SJCRH30 (cell line): Measurements from ENCODE around the gene TBL1X. TPM values are rescaled to one million over a fixed set of nuclear protein-coding genes. Genes with fewer than 3 reads are reported as not detected.

Experiments used
- DNase-seq, 2 experiments: peaks; one replicate each; pipeline ENCODE4 v3.0.0-alpha.2; 2015 to 2020
- H3K27ac ChIP-seq: fragments of 250-450 bp; sonication (Bioruptor Pico); 2 replicates; pipeline ENCODE4 v1.5.1; 2020; ENCODE audit warnings: mild to moderate bottlenecking, moderate library complexity
- H3K27me3 ChIP-seq: fragments of 250-450 bp; sonication (Bioruptor Pico); 2 replicates; pipeline ENCODE4 v1.5.1; 2020; ENCODE audit warnings: mild to moderate bottlenecking, moderate library complexity
- H3K36me3 ChIP-seq: fragments of 250-450 bp; sonication (Bioruptor Pico); 2 replicates; pipeline ENCODE4 v1.5.1; 2020; ENCODE audit warnings: mild to moderate bottlenecking, moderate library complexity
- H3K4me1 ChIP-seq: fragments of 250-450 bp; sonication (Bioruptor Pico); 2 replicates; pipeline ENCODE4 v1.5.1; 2020; ENCODE audit warnings: mild to moderate bottlenecking, moderate library complexity
- H3K4me3 ChIP-seq: fragments of 250-450 bp; sonication (Bioruptor Pico); 2 replicates; pipeline ENCODE4 v1.5.1; 2020; ENCODE audit warnings: mild to moderate bottlenecking, moderate library complexity
- H3K9me3 ChIP-seq: fragments of 250-450 bp; sonication (Bioruptor Pico); replicated peaks from 2 replicates; pipeline ENCODE4 v1.5.1; 2020; ENCODE audit warnings: mild to moderate bottlenecking, moderate library complexity
- total RNA-seq: library from RNA; depleted of rRNA; stranded (reverse); fragments of >200 nt; shearing (Covaris generic); gene quantifications from 2 replicates; pipeline ENCODE4 v1.2.3, GENCODE V29; 2014

The TBL1X gene
- total RNA-seq, 1 experiment from 2014 or later = 26.3 TPM

DNA sequence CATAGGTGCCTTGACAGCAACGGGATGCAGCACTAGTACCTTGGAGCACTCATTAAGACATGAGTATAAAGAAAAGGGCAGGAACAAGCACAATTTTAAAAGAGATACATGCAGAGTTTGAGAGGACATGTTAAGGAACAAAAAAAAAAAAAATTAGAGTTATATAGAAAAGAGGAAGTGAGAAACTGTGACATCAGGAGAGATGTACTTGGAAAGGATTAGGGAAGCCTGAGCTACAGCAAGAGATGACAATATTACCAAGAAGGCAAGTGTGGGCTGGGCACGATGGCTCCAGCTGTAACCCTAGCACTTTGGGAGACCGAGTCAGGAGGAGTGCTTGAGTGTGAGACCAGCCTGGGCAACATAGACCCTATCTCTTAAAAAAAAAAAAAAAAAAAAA lies 263.4 kb downstream of the TBL1X start:
- Histone ChIP-seq H3K27ac (no peak overlapping the region), H3K9me3 (no peaks in the 10 kb centered on the region), H3K4me1 (no peaks in the 10 kb centered on the region), H3K27me3 (no peaks in the 10 kb centered on the region), H3K36me3 (no peaks in the 10 kb centered on the region), H3K4me3 (no peak overlapping the region)
- no peak for DNase-seq

DNA sequence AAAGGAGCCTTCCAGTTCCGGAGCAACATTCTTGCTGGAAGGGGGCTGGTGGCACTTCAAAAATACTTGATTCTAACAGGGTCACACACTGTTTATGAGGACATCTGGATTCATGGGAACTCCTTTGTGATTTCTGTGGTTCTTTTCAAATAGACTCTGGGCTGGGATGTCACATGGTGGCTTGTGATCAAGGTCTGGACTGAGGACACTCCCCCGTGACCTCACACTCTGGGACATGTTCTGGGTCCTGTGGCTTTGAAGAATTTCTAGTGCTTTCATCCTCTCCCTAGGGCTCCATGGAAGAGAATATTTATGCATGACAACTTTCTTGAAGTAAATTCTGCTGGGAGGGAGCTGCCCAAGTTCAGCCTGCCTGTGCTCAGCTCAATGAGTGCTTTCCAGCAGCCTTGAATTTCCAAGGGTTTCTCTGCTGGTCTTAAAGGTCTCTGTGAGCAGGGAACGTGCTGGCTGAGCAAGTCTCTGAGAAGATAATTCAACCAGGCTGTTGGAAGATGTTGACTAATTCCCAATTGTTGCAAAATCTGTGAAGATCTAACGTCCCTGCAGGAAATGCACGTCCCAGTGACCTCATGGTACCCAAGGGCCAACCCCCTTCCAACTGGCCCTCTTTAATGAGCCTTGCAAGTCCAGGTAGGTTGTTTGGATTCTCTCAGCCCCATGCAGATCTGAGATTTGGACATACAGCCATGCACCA lies 264.5 kb downstream of the TBL1X start:
- Histone ChIP-seq H3K27ac (no peak overlapping the region), H3K9me3 (no peaks in the 10 kb centered on the region), H3K4me1 (no peaks in the 10 kb centered on the region), H3K27me3 (no peaks in the 10 kb centered on the region), H3K36me3 (no peaks in the 10 kb centered on the region), H3K4me3 (no peak overlapping the region)
- DNase-seq = no peak

DNA sequence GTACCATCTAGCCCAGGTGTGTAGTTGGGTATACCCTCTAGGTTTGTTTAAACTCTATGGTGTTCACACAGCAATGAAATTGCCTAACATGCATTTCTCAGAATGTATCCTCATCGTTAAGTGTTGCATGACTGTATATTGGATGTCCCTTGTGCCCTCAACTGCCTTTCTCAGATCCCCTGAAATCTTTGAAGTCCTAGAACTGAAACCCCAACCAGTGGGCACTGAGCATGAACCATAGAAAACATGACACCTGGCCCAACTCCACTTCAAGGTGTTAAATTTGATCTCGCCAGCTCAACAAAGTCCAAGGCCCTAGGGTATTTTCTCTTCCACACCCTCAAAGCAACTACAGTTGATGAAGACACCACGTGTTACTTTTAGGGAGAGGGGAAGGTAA lies 265.2 kb downstream of the TBL1X start:
- Histone ChIP-seq H3K4me3 (no peak overlapping the region), H3K27ac (no peak overlapping the region), H3K27me3 (no peaks in the 10 kb centered on the region), H3K4me1 (no peaks in the 10 kb centered on the region), H3K9me3 (no peaks in the 10 kb centered on the region), H3K36me3 (no peaks in the 10 kb centered on the region)
- DNase-seq = no peak

DNA sequence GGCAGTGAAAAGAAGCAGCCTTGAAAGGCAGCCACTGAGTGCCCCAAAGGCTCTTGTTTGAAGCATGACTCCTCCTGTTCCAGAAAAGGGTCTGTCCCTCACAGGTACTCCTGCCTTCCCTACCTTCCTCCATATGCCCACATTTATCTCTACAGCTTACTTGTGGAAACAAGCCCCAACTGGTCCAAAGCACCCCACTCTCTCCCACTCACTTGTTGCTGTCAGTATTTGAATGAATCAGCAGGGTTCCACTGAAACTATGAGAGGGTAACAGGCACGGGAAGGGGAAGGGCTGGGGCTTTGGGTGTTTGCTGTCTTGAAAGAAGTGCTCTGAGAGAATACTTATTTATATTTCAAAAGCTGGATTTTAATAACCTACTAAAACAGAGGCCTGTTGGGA lies 265.9 kb downstream of the TBL1X start:
- Histone ChIP-seq H3K4me3 (no peak overlapping the region), H3K9me3 (no peaks in the 10 kb centered on the region), H3K36me3 (no peaks in the 10 kb centered on the region), H3K27ac (no peak overlapping the region), H3K27me3 (no peaks in the 10 kb centered on the region), H3K4me1 (no peaks in the 10 kb centered on the region)
- DNase-seq = no peak

DNA sequence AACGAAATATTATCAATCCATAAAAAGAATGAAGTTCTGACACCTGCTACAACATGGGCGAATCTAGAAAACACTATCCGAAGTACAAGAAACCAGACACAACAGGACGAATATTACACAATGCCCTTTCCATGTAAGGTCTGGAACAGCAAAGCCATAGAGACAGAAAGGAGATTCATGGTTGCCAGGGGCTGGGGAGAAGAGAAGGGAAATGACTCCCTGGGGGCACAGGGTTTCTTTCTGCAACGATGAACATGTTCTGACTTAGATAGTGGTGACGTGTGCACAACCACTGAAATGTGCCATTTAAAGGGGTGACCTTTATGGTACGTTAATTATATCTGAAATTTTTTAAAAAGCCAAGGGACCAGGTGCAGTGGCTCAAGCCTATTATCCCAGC lies 272.5 kb downstream of the TBL1X start:
- no peak overlapping the region for H3K4me3 ChIP-seq
- H3K27me3 ChIP-seq = no peaks in the 10 kb centered on the region
- no peaks in the 10 kb centered on the region for H3K9me3 ChIP-seq
- no peak for DNase-seq
- H3K36me3 ChIP-seq = no peaks in the 10 kb centered on the region
- H3K4me1 ChIP-seq = no peaks in the 10 kb centered on the region
- no peak overlapping the region for H3K27ac ChIP-seq

DNA sequence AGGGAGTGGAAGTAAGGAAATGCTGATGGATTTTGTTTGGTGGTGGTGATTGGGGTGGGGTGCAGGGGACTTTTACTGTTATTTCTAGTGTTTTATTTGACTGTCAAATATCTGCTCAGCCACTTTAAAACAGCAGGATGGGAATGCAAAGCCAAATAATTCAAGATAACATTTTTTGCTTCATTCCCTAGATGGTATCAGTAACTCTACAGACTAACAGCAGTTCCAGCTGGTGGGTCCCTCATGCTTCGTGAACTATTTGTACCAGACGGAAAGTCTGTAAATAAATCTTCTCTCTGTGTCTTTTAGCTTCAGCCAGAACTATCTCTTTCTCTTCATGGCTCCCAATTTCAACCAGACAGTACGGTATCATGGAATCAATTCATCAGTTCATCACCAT lies 273.3 kb downstream of the TBL1X start:
- no peak for DNase-seq
- Histone ChIP-seq H3K4me3 (no peak overlapping the region), H3K9me3 (no peaks in the 10 kb centered on the region), H3K4me1 (no peaks in the 10 kb centered on the region), H3K36me3 (no peaks in the 10 kb centered on the region), H3K27me3 (no peaks in the 10 kb centered on the region), H3K27ac (no peak overlapping the region)

DNA sequence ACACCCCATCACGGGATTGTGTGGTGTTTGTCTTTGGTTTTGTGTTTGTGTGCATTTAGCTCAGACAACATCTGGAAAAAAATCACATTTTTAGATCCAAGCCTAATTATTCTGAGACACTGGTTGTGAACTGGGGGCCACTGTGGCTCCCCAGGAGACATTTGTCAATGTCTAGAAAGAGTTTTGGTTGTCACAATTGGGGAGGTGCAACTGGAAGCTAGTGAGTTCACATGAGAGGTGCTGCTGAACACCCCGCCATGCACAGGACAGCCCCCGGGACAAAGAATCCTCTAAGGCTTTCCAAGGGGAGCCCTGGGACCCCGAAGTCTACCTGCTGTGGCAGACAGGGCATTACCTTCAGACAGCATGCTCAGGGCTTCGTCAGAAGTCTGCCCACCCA lies 274.3 kb downstream of the TBL1X start:
- Histone ChIP-seq H3K27me3 (no peaks in the 10 kb centered on the region), H3K36me3 (no peaks in the 10 kb centered on the region), H3K4me3 (no peak overlapping the region), H3K9me3 (no peaks in the 10 kb centered on the region), H3K27ac (no peak overlapping the region), H3K4me1 (no peaks in the 10 kb centered on the region)
- no peak for DNase-seq

DNA sequence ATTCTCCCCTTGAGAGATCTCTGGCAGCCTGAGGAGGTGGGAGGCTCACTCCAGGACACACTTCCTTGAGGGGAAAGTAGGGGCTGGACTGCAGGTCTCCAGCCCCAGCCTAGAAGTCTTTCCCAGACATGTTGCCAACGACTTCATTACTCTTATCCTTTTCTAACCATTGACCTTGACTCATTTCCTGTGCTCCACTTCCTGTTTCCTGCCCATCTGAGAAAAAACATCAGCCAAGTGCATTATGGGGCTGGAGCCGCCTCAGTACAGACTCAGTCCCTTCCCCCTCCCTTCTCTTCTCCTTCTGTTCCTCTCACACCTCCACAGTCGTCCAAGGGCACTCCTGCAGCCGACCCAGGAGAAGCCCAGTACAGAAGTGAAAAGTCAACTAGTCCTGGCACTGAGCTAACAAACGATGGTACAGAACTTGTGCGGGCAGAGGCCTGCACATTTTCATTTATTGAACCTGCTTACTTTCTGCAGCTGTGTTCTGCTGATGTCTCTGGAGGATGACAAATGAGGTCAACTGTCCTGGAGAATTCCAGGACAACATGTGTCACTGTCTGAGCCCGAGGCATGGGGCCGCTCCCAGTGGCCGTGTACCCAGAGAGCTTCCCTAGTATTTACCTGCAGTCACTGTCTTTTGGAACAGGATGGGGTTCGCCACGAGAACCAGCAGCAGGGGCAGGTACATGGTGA lies 280.7 kb downstream of the TBL1X start:
- H3K4me1 ChIP-seq = no peaks in the 10 kb centered on the region
- H3K9me3 ChIP-seq = no peaks in the 10 kb centered on the region
- H3K27ac ChIP-seq = peak overlapping the region; percentile 15; the same call in 1 of the 2 replicates
- H3K27me3 ChIP-seq = no peaks in the 10 kb centered on the region
- H3K4me3 ChIP-seq = no peak overlapping the region
- peak in 1 of 2 experiments; percentile 16 for DNase-seq
- no peaks in the 10 kb centered on the region for H3K36me3 ChIP-seq

DNA sequence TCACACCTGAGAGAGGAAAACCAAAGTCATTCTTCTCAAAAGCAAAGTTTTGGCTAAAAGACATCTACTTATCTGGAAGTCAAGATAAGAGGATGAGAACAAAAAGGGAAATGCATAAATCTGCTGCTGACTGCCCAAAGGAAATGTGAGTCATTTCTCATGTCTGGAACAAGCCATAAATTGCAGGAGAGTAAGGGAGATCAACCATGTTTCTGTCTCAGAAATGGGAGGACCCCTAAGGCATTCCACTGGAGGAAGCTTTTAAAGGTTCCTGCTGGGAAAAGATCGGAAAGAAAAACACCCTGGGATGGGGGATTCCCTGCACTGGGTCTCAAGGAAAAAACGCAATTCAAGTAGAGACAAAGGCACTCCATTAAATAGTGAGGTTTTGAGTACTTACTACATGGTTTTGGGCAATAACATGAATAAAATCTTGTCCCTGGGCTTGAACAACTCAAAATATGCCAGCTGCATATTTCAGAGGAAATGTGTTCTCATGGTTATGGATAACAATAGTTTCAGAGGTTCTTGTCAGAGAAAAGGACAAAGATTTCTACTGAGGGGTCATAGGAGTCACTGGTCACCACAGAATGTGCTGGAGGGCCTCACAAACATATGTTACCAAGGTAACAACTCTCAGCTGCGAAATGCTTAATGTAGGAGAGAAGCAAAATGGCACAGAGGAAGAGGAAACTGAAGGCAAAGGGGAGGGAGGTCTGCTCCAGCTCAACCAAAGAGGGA lies 281.5 kb downstream of the TBL1X start:
- H3K9me3 ChIP-seq = no peaks in the 10 kb centered on the region
- no peaks in the 10 kb centered on the region for H3K36me3 ChIP-seq
- DNase-seq = no peak
- H3K4me3 ChIP-seq = no peak overlapping the region
- H3K27ac ChIP-seq = no peak overlapping the region
- H3K27me3 ChIP-seq = no peaks in the 10 kb centered on the region
- H3K4me1 ChIP-seq = no peaks in the 10 kb centered on the region

DNA sequence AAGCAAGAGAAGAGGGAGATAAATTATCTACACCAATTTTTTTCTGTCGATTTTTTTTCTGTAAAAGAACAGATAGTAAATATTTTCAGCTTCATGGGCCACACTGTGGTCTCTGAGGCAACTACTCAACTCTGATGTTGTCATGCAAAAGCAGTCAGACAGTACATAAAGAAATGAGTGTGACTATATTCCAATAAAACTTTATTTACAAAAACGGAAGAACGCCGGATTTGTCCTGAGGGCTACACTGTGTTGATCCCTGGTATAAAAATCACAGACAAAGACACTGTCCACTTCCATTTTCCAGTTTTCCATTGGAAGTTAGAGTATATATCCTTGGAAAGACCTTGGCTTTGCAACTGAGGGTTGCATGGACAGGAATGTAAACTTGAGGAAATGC lies 282.8 kb downstream of the TBL1X start:
- Histone ChIP-seq H3K4me1 (no peaks in the 10 kb centered on the region), H3K36me3 (no peaks in the 10 kb centered on the region), H3K9me3 (no peaks in the 10 kb centered on the region), H3K4me3 (no peak overlapping the region), H3K27me3 (no peaks in the 10 kb centered on the region), H3K27ac (no peak overlapping the region)
- no peak for DNase-seq

DNA sequence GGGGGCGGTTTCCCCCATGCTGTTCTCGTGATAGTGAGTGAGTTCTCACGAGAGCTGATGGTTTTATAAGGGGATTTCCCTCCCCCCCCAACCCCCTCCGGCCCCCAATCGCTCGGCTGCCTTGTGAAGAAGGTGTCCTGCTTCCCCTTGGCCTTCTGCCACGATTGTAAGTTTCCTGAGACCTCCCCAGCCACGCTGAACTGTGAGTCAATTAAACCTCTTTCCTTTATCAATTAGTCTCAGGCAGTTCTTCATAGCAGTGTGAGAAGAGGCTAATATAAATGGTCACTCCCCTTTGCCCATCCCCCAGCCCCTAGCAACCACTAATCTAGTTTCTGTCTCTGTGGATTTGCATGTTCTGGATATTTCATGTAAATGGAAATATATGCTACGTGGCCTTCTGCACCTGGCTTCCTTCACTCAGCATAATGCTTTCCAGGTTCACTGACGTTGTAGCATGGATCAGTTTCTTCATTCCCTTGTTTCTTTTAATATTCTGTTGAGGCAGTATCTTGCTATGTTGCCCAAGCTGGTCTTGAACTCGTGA lies 284.4 kb downstream of the TBL1X start:
- no peak overlapping the region for H3K4me3 ChIP-seq
- H3K9me3 ChIP-seq = no peaks in the 10 kb centered on the region
- no peak overlapping the region for H3K27ac ChIP-seq
- H3K36me3 ChIP-seq = no peaks in the 10 kb centered on the region
- no peaks in the 10 kb centered on the region for H3K4me1 ChIP-seq
- DNase-seq = no peak
- no peaks in the 10 kb centered on the region for H3K27me3 ChIP-seq

DNA sequence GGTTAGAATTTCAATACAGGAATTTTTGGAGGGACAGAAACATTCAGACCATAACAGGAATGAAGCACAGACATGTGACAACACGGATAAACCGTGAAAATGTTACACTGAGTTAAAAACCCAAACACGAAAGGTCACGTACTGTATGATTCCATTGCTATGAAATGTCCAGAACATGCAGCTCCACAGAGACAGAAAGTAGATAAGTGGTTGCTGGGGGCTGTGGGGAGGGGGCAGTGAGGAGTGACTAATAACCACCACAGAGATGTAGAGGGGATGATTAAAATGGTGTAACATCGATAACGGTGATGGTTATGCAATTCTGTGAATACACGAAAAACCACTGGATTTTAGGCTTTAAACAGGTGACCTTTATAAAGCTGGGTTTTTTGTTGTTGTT lies 292.5 kb downstream of the TBL1X start:
- Histone ChIP-seq H3K4me1 (no peaks in the 10 kb centered on the region), H3K27ac (no peak overlapping the region), H3K27me3 (no peaks in the 10 kb centered on the region), H3K36me3 (no peaks in the 10 kb centered on the region), H3K4me3 (no peak overlapping the region), H3K9me3 (no peaks in the 10 kb centered on the region)
- DNase-seq = no peak

DNA sequence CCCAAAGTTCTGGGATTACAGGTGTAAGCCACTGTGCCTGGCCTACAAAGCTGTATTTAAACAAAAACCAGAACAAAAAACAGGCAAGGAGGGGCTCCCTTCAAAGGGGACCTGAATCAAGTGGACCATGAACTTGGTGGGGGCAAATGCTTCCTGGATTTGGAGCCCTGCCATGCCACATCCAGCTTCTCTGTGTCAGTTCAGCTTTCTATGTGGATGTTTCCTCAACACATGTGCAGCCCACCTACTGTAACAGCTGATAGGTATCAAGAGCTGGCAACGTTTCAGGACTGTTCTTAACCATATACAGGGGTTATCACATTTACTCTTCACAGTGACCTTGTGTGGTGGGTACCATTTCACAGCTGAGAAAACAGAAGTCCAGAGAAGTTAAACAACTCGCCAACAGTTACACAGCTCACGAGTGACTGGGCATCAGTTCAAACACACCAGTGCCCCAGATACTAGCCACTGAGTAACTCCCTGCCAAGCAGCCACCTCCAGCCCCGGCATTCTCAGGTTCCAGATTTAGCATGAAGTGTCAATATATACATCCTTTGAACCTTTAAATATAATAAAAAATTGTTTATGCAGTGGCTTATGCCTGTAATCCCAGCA lies 293.3 kb downstream of the TBL1X start:
- no peaks in the 10 kb centered on the region for H3K36me3 ChIP-seq
- H3K27ac ChIP-seq = no peak overlapping the region
- H3K27me3 ChIP-seq = no peaks in the 10 kb centered on the region
- DNase-seq = peak; percentile 14 to 34
- H3K4me3 ChIP-seq = no peak overlapping the region
- no peaks in the 10 kb centered on the region for H3K4me1 ChIP-seq
- no peaks in the 10 kb centered on the region for H3K9me3 ChIP-seq

DNA sequence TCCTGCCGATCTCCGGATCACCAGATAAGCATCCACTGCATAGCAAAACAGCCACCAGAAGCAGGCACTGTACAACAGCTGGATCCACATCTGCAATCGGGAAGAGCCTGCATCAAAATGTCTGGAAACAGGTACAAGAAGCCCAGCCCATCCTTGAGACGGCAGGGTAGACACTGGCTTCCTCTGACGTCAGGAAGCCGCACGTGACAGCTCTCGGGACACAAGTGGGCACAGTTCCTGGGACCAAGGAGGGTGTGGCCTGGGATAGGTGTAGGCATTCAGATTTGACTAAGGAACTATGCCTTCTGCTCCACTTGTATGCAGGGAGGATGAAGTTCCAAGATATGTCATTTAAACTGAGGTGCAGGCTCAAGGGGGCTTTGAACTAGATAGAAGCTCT lies 294.5 kb downstream of the TBL1X start:
- Histone ChIP-seq H3K9me3 (no peaks in the 10 kb centered on the region), H3K4me1 (no peaks in the 10 kb centered on the region), H3K36me3 (no peaks in the 10 kb centered on the region), H3K27me3 (no peaks in the 10 kb centered on the region), H3K4me3 (no peak overlapping the region), H3K27ac (no peak overlapping the region)
- no peak for DNase-seq
